ENCODE data around the gene LARGE1.

LARGE1 gene

DNA sequence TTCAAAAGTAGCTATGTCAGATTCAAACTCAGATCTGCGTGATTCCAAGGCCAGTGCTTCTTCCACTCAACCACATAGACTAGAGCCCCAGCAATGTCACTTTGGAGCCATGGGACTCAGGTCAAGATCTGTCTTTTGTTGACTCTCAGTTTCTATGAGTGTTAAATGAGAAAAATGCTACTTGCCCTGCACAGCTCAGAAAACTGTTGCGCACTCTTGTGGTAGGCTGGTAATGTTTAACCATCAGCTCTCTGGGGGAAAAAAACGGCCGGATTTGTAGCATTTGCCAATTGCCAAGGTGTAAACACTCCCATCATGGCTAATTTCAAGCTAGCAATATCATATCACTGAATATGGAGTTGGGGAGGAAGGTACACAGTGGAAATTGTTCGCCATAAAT lies 534.0 kb downstream of the LARGE1 start:
- H3K36me3 ChIP-seq (ENCODE audit: insufficient read depth, low read length), result no peaks in the 10 kb centered on the region
- H3K4me3 ChIP-seq (ENCODE audit: low read length, poor library complexity, severe bottlenecking), result no peak overlapping the region
- H3K9me2 ChIP-seq (replicated peaks; ENCODE audit: low read depth, low read length), result no peaks in the 10 kb centered on the region
- no peaks in the 10 kb centered on the region for H3K4me1 ChIP-seq (ENCODE audit: insufficient read depth, low read length, poor library complexity, severe bottlenecking)
- no peaks in the 10 kb centered on the region for H3K79me2 ChIP-seq (ENCODE audit: insufficient read depth, low read length)
- no peak overlapping the region for H3K4me2 ChIP-seq (ENCODE audit: low read depth, low read length, poor library complexity, severe bottlenecking)
- no peak overlapping the region for H2AFZ ChIP-seq (ENCODE audit: low read length)
- no peaks in the 10 kb centered on the region for H3F3A ChIP-seq (ENCODE audit: low read depth)
- no peaks in the 10 kb centered on the region for H4K20me1 ChIP-seq (ENCODE audit: insufficient read depth, low read length, poor library complexity, severe bottlenecking)
- no peaks in the 10 kb centered on the region for H3K27me3 ChIP-seq (ENCODE audit: insufficient read depth, low read length, poor library complexity, severe bottlenecking)
- TF ChIP-seq, protein P1, sequence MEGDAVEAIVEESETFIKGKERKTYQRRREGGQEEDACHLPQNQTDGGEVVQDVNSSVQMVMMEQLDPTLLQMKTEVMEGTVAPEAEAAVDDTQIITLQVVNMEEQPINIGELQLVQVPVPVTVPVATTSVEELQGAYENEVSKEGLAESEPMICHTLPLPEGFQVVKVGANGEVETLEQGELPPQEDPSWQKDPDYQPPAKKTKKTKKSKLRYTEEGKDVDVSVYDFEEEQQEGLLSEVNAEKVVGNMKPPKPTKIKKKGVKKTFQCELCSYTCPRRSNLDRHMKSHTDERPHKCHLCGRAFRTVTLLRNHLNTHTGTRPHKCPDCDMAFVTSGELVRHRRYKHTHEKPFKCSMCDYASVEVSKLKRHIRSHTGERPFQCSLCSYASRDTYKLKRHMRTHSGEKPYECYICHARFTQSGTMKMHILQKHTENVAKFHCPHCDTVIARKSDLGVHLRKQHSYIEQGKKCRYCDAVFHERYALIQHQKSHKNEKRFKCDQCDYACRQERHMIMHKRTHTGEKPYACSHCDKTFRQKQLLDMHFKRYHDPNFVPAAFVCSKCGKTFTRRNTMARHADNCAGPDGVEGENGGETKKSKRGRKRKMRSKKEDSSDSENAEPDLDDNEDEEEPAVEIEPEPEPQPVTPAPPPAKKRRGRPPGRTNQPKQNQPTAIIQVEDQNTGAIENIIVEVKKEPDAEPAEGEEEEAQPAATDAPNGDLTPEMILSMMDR (conservative IDR thresholded peaks at IDR 0.05; ENCODE audit: low read length), result no peak
- TF ChIP-seq EZH2phosphoT487 (IDR thresholded peaks at IDR 0.05; ENCODE audit: borderline replicate concordance), result no peak
- peaks cover 7% of the 10 kb centered on the region; the same call in 1 of the 2 replicates for H3K9me3 ChIP-seq (ENCODE audit: insufficient read depth, low read depth, low read length)
- H3K9ac ChIP-seq (ENCODE audit: low read depth, low read length, poor library complexity, severe bottlenecking), result no peak overlapping the region

DNA sequence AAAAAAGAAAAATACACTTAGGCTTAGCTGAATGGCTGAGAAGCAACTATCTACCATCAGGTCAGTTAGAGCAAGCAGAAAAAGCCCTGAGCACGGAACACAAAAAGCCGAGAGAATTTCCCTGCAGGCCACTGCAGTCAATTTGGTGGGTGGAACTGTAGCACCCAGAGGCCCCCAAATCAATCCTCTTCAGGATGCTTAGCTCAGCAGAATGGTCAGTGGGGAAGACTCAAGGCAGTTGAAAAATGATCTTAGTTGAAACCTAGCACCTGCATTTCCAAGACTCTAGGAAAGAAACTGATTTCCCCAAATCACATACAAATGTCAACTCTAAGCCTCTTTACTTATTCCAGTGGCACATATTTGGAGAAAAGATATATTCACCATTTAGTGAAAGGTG lies 534.7 kb downstream of the LARGE1 start:
- Histone ChIP-seq H3F3A (ENCODE audit: low read depth) (no peaks in the 10 kb centered on the region), H3K4me1 (ENCODE audit: insufficient read depth, low read length, poor library complexity, severe bottlenecking) (no peaks in the 10 kb centered on the region), H4K20me1 (ENCODE audit: insufficient read depth, low read length, poor library complexity, severe bottlenecking) (no peaks in the 10 kb centered on the region), H3K9me3 (ENCODE audit: insufficient read depth, low read depth, low read length) (peaks cover 7% of the 10 kb centered on the region; the same call in 1 of the 2 replicates), H3K9me2 (replicated peaks; ENCODE audit: low read depth, low read length) (no peaks in the 10 kb centered on the region), H2AFZ (ENCODE audit: low read length) (no peak overlapping the region), H3K4me3 (ENCODE audit: low read length, poor library complexity, severe bottlenecking) (no peak overlapping the region), H3K79me2 (ENCODE audit: insufficient read depth, low read length) (no peaks in the 10 kb centered on the region), H3K36me3 (ENCODE audit: insufficient read depth, low read length) (no peaks in the 10 kb centered on the region), H3K9ac (ENCODE audit: low read depth, low read length, poor library complexity, severe bottlenecking) (no peak overlapping the region), H3K27me3 (ENCODE audit: insufficient read depth, low read length, poor library complexity, severe bottlenecking) (no peaks in the 10 kb centered on the region), H3K4me2 (ENCODE audit: low read depth, low read length, poor library complexity, severe bottlenecking) (no peak overlapping the region)
- TF ChIP-seq, protein P1 (conservative IDR thresholded peaks at IDR 0.05; ENCODE audit: low read length), result no peak
- no peak for TF ChIP-seq EZH2phosphoT487 (IDR thresholded peaks at IDR 0.05; ENCODE audit: borderline replicate concordance)

DNA sequence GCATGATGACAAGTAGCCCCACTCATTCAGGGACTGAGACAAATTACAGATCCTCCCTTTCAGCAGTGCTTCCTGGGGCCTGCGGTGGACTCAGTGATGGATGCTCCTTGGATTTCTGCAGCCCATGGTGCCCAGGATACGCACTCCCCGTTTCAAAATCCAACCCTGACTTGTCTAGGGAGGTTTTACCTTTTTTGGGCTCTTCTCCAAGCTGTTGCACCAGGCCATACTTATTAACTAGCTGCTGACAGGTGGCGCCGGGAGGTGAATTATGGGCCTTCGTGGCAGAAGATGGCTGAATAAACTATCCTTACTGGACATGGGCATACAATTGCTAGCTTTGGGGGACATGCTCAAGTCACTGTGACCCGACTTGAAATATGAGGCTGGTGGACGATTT lies 537.8 kb downstream of the LARGE1 start:
- no peaks in the 10 kb centered on the region for H3F3A ChIP-seq (ENCODE audit: low read depth)
- no peak overlapping the region for H3K9ac ChIP-seq (ENCODE audit: low read depth, low read length, poor library complexity, severe bottlenecking)
- no peaks in the 10 kb centered on the region for H3K9me2 ChIP-seq (replicated peaks; ENCODE audit: low read depth, low read length)
- H3K4me2 ChIP-seq (ENCODE audit: low read depth, low read length, poor library complexity, severe bottlenecking), result no peak overlapping the region
- no peak overlapping the region for H2AFZ ChIP-seq (ENCODE audit: low read length)
- no peaks in the 10 kb centered on the region for H3K27me3 ChIP-seq (ENCODE audit: insufficient read depth, low read length, poor library complexity, severe bottlenecking)
- H4K20me1 ChIP-seq (ENCODE audit: insufficient read depth, low read length, poor library complexity, severe bottlenecking), result no peaks in the 10 kb centered on the region
- H3K79me2 ChIP-seq (ENCODE audit: insufficient read depth, low read length), result no peaks in the 10 kb centered on the region
- no peak overlapping the region for H3K4me3 ChIP-seq (ENCODE audit: low read length, poor library complexity, severe bottlenecking)
- H3K36me3 ChIP-seq (ENCODE audit: insufficient read depth, low read length), result no peaks in the 10 kb centered on the region
- peaks cover 7% of the 10 kb centered on the region; the same call in 1 of the 2 replicates for H3K9me3 ChIP-seq (ENCODE audit: insufficient read depth, low read depth, low read length)
- TF ChIP-seq, protein P1 (conservative IDR thresholded peaks at IDR 0.05; ENCODE audit: low read length), result no peak
- H3K4me1 ChIP-seq (ENCODE audit: insufficient read depth, low read length, poor library complexity, severe bottlenecking), result no peaks in the 10 kb centered on the region
